ENCODE results near the gene CD48. TPM values are rescaled to one million over a fixed set of nuclear protein-coding genes. Genes with fewer than 3 reads are reported as not detected.

Gene CD48
- total and polyA plus RNA-seq, 2 of the 4 experiments (the other 2 are of a cell fraction) = not detected

DNA sequence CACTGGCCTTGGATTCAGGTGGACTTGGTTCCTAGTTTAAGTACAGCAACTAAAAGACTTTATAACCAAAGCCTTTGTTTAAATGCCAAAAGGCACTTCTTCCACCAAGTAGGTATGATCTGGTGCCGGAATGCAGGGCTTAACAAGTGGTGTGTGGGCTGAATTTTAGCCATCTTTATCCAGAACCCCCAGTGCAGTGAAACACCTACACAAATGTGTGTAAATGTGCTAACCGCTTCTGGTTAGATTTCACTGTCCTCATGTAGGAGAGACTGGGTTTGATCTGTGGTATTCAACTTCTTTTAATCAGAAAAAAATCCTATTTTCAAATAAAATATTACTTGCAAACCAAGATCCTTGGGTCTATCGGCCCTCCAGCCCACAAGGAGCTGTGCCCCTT is 75.1 kb downstream of the CD48 start:
- Histone ChIP-seq H4K8ac (ENCODE audit: low read depth in 2 of 2, low read length in 2 of 2) (no peak overlapping the region), H3K27ac (ENCODE audit: insufficient read depth, low read length) (no peak overlapping the region), H3K23ac (ENCODE audit: low read depth, low read length) (no peak overlapping the region), H3K79me1 (ENCODE audit: low read depth in 1 of 2, low read length in 2 of 2) (no peaks in the 10 kb centered on the region), H3K9ac (ENCODE audit: low read depth, low read length) (no peak overlapping the region), H4K91ac (ENCODE audit: insufficient read depth, low read depth, low read length) (no peak overlapping the region), H3K9me3 (ENCODE audit: control insufficient read depth, insufficient read depth, low read length) (no peaks in the 10 kb centered on the region), H3K18ac (ENCODE audit: low read depth, low read length) (no peak overlapping the region), H3K56ac (ENCODE audit: extremely low read depth, insufficient read depth, low read length) (no peak overlapping the region), H3K14ac (replicated peaks; ENCODE audit: low read depth, low read length) (no peak overlapping the region), H2BK15ac (ENCODE audit: low read depth, low read length) (no peak overlapping the region), H4K20me1 (ENCODE audit: insufficient read depth, low read length) (no peaks in the 10 kb centered on the region), H3K27me3 (ENCODE audit: control insufficient read depth, insufficient read depth, low read length) (no peaks in the 10 kb centered on the region), H2AK5ac (ENCODE audit: low read depth, low read length) (no peak overlapping the region), H4K5ac (ENCODE audit: low read depth, low read length) (no peak overlapping the region), H3K4me2 (ENCODE audit: low read depth, low read length) (no peak overlapping the region), H3K36me3 (ENCODE audit: control insufficient read depth, insufficient read depth, low read length) (no peaks in the 10 kb centered on the region), H2AFZ (replicated peaks; ENCODE audit: low read length, poor library complexity) (no peak overlapping the region), H2AK9ac (replicated peaks; ENCODE audit: low read depth, low read length, poor library complexity) (no peak overlapping the region), H2BK20ac (ENCODE audit: low read depth, low read length) (no peak overlapping the region), H2BK5ac (ENCODE audit: low read depth, low read length, poor library complexity, severe bottlenecking) (no peak overlapping the region), H3K4me1 (ENCODE audit: control insufficient read depth, insufficient read depth, low read length) (no peaks in the 10 kb centered on the region), H3K9me1 (ENCODE audit: insufficient read depth, low read length) (no peaks in the 10 kb centered on the region), H3K4ac (ENCODE audit: low read depth, low read length) (no peak overlapping the region), H3K4me3 (ENCODE audit: insufficient read depth, low read depth, low read length) (no peak overlapping the region), H2BK120ac (ENCODE audit: low read depth, low read length) (no peak overlapping the region)
- BruUV-seq (replicated peaks) = no TSS peak
- dilution Hi-C loops (cut with HindIII; ENCODE audit: low sequenced_read_pairs, unreplicated experiment) = no loop called here
- ChIA-PET CTCF (no interaction called here), POLR2A (ENCODE audit: unreplicated experiment) (no interaction called here)
- no CpG with 5 or more reads among the region's 3 CpGs for WGBS, 2 experiments (ENCODE audit: extremely low coverage in 2 of 2, insufficient read length in 1 of 2)
- ATAC-seq (ENCODE audit: low read depth) (no peak), DNase-seq (no peak)
- intact Hi-C loops (cut with micrococcal nuclease) = no loop called here
- TF ChIP-seq CEBPB (IDR thresholded peaks at IDR 0.05; ENCODE audit: low read depth, low read length) (no peak), CHD1 (IDR thresholded peaks at IDR 0.05; ENCODE audit: low read depth, low read length) (no peak), NFE2L2 (IDR thresholded peaks at IDR 0.05; ENCODE audit: low read depth, low read length) (no peak), POLR2A (IDR thresholded peaks at IDR 0.05; ENCODE audit: low read depth, low read length) (no peak), RFX5 (IDR thresholded peaks at IDR 0.05; ENCODE audit: low read depth, low read length) (no peak), MXI1 (IDR thresholded peaks at IDR 0.05; ENCODE audit: borderline replicate concordance, low read depth, low read length) (no peak), RCOR1 (IDR thresholded peaks at IDR 0.05; ENCODE audit: insufficient replicate concordance, low read length) (no peak), MAFK (IDR thresholded peaks at IDR 0.05; ENCODE audit: low read depth, low read length) (no peak), RAD21 (IDR thresholded peaks at IDR 0.05; ENCODE audit: low read length) (no peak), BHLHE40 (IDR thresholded peaks at IDR 0.05; ENCODE audit: low read depth, low read length) (no peak), FOS (IDR thresholded peaks at IDR 0.05; ENCODE audit: low read depth, low read length) (no peak), SMC3 (IDR thresholded peaks at IDR 0.05; ENCODE audit: low read depth, low read length) (no peak), MAZ (IDR thresholded peaks at IDR 0.05; ENCODE audit: borderline replicate concordance, low read depth, low read length) (no peak)
- TF ChIP-seq, protein P1, sequence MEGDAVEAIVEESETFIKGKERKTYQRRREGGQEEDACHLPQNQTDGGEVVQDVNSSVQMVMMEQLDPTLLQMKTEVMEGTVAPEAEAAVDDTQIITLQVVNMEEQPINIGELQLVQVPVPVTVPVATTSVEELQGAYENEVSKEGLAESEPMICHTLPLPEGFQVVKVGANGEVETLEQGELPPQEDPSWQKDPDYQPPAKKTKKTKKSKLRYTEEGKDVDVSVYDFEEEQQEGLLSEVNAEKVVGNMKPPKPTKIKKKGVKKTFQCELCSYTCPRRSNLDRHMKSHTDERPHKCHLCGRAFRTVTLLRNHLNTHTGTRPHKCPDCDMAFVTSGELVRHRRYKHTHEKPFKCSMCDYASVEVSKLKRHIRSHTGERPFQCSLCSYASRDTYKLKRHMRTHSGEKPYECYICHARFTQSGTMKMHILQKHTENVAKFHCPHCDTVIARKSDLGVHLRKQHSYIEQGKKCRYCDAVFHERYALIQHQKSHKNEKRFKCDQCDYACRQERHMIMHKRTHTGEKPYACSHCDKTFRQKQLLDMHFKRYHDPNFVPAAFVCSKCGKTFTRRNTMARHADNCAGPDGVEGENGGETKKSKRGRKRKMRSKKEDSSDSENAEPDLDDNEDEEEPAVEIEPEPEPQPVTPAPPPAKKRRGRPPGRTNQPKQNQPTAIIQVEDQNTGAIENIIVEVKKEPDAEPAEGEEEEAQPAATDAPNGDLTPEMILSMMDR (conservative IDR thresholded peaks at IDR 0.05; ENCODE audit: low read depth, low read length) = no peak
- TF ChIP-seq, protein P2, sequence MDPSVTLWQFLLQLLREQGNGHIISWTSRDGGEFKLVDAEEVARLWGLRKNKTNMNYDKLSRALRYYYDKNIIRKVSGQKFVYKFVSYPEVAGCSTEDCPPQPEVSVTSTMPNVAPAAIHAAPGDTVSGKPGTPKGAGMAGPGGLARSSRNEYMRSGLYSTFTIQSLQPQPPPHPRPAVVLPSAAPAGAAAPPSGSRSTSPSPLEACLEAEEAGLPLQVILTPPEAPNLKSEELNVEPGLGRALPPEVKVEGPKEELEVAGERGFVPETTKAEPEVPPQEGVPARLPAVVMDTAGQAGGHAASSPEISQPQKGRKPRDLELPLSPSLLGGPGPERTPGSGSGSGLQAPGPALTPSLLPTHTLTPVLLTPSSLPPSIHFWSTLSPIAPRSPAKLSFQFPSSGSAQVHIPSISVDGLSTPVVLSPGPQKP (IDR thresholded peaks at IDR 0.05; ENCODE audit: borderline replicate concordance, low read depth, low read length) = no peak
- in situ Hi-C loops (cut with MboI; ENCODE audit: low sequenced_read_pairs) = no loop called here
